HG03066 (cell line): ENCODE data around the gene HIC2.
"Not testable (repeated sequence)": the region's sequence is repeated elsewhere in the genome, so short reads cannot be mapped to it uniquely, and the experiment has no call there.

Experiments used
- ATAC-seq: cut with Tn5 transposase; IDR thresholded peaks from one replicate; pipeline ENCODE4 v1.9.1; 2021; ENCODE audit warnings: low read depth; ENCODE audit not compliant: unreplicated experiment

HIC2 gene

DNA sequence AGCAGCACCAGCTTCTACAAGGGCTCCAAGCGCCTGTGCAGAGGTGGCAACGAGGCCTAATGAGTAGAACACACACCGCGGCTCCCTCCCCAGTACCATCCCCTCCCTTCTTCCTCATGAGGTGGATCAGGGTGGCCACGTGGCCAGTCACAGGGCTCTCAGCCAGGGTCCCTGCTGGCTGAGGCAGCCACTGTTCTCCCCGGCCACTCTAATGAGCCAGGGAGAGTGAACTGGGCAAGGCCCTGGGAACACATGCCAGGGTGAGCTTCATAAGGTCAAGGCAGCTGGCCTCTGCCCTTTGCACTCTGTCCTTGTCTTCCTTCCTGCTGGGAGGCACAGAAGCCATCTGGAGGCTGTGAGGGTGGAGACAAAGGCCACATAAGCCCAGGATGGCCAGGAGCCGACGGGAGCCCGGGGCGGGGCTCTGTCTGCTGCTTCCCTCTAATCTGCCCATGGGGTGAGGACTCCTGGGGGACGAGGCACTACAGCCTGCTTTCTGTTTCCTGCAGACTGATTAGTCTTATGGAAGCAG, 72.0 kb downstream of the HIC2 start:
- not testable (repeated sequence) for ATAC-seq

DNA sequence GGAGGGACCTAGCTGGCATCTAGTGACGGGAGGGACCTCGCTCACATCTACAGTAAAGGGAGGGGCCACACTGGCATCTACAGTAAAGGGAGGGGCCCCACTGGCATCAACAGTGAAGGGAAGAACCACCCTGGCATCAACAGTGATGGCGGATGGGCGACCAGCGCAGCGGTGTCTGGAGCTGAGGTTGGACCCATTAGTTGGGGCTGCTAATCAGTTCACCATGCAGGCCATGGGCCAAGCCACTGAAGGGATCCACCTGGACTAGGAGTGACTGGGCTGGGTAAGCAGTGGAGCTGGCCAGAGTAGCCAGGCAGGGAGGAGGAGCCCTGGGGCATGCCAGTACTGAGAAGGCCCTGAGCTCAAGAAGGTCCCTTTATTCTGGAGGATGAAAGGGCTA, 73.4 kb downstream of the HIC2 start:
- not testable (repeated sequence) for ATAC-seq

DNA sequence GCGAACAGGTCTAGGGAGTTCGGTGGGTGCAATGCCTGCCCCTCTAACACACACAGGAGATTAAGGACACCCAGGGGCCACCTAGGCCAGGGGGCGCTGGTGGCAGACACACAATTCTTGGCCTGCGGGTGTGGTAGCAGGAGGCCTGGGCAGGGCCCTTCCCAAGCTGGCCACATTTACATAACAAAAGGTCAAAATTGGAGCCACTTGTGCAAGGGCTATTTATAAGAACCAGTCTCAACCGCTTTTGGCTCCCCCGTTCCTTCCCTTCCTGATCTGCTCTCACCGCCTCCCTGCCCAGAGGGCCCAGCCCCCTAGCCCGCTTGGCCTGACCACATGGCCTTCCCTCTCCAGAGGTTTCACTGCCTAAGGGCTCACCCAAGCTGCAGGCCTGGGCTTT, 75.1 kb downstream of the HIC2 start:
- ATAC-seq, result not testable (repeated sequence)

DNA sequence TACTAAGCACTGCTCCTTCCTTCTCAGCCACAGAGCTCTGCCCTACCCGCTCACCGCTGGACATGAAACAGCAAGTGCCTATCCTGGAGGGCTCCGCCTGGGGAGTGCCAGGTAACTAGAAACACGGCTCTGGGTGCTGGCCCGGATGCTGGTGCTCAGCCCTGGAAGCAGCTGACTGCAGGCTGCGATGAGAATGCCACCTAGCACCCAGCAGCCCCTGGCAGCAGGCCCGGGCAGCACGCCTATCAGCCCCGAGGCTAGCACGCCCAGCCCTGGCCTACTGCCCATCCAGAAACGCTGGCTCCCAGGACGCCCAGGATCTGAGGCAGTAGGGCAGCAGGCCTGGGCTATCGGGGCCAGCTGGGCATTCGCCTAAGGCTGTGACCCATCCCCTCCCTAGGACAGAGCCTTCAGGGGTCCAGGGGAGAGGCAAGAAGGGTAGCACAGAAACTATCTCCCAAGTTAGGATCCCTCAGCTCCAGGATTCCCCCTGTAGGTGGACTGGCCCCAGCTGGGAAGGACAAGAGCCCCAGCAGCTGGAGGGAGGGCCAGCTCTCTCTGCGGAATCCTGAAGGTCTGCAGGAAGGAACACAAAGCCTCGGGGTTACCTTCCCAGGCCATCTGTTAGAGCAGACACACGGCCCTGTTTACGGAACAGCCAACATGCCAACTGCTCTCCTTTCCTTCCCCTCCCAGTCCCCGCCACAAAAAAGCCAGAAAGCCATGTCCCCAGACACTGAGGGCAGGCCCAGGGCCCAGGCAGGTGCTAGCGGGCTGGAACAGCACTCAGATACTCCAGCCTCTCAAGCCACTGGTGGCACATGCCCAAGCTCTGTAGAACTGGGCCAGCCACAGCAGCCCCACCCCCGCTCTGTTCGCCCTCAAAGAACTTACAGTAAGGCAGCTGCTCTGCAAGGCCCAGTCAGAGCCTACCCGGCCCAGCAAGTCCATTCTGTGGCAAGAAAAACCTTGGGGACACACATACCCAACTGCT, 76.9 kb downstream of the HIC2 start:
- not testable (repeated sequence) for ATAC-seq

DNA sequence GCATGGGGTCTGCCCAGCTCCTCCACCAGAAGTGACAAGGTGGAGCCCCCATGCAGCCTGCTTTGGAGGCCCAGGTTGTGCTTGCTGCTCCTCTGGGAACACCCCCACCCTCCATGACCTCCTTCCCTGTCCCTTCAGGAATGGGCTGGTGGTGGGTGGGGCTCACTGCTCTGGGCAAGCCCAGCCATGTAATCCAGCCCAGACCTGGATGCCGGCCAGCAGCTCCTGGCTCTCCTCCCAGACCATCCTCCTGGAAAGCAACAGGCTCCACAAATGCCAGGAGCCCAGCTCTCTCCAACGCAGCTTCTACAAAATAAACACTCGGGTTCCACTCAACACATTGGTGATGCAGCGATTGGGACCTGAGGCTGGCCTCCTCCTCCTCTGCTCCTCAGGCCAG, 80.8 kb downstream of the HIC2 start:
- ATAC-seq, result not testable (repeated sequence)

DNA sequence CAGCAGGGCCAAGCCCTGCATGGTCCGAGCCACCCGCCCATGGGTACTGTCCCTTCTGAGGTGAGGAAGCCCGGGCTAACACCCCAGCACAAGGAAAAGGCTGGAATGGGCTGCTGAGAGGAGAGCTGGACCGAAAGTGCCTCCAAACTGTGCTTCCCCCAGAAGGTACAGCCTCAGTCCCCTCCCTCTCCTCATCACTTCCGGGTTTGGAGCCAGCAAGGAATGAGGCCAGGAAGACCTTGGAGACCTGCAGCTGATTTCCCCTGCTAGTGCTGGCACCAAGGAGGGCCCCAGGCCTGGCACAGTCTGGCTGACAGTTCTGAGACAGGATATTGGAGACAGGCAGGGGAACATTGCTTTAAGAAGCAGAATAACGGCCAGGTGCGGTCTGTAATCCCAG, 81.3 kb downstream of the HIC2 start:
- ATAC-seq, result not testable (repeated sequence)

DNA sequence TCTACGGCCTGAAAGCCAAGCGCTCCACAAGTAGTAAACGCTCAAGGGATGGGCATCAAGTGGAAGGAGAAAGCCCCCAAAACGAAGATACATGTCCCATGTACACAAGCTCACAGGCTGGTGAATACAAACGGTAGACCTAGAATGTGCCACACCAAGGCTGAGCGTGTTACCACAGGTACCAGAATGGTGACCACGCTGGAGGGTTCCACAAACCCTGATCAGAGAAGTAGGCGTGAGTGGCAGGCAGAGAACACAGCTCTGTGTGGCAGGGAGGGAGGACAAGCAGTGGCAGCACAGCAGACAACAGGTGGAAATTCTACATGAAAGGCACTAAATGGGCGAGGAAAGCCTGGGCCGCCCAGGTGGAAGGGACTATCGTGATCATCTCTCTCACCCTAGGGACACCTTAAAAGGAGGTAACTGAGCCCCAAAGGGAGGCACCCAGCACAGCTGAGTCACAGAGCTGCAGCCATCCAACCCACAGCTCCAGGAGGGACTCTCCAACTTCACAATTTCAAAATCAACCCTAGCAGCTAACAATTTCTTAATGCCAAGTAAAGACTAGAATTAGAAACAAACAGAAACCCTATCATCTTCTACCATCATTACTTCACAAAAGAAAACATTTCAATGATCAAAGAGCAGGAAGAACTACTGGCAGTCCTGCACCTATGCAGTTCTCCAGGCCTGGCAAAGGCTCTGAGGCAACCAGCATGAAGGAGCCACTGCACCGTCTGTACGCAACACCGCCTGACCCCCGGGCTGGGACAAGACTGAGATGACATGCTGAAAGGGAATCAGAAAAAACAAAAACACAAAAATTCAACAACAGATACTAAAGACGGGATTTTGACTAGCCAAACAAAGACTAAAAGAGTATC, 82.7 kb downstream of the HIC2 start:
- ATAC-seq, result not testable (repeated sequence)
